GM21619 (cell line): ENCODE measurements around the gene SRSF7.
"Not testable (repeated sequence)": the region's sequence is repeated elsewhere in the genome, so short reads cannot be mapped to it uniquely, and the experiment has no call there.

ENCODE experiments used
- ATAC-seq: cut with Tn5 transposase; IDR thresholded peaks from one replicate; pipeline ENCODE4 v1.9.1; 2021; ENCODE audit not compliant: unreplicated experiment

SRSF7 gene

GRCh38 chr2:38754506-38754905 is 3.3 kb upstream of the SRSF7 start:
- ATAC-seq = no peak

- no peak for ATAC-seq
Measured at GRCh38 chr2:38754049-38754448, 2.9 kb upstream of the SRSF7 start.

GRCh38 chr2:38751596-38752410 is 642 bp upstream of the SRSF7 start:
- ATAC-seq = peak; percentile 20

- ATAC-seq = peak; percentile 28
Measured at GRCh38 chr2:38750011-38750890, 910 bp downstream of the SRSF7 start.

- ATAC-seq = no peak
Measured at GRCh38 chr2:38748943-38749804, 2.0 kb downstream of the SRSF7 start.

- ATAC-seq = no peak
Measured at GRCh38 chr2:38748391-38748790, 2.8 kb downstream of the SRSF7 start.

- ATAC-seq = no peak
Measured at GRCh38 chr2:38747819-38748218, 3.3 kb downstream of the SRSF7 start.

- ATAC-seq = no peak
Measured at GRCh38 chr2:38747007-38747424, 4.1 kb downstream of the SRSF7 start.

GRCh38 chr2:38745267-38745666 is 5.9 kb downstream of the SRSF7 start:
- no peak for ATAC-seq

- no peak for ATAC-seq
Measured at GRCh38 chr2:38744399-38744780, 6.8 kb downstream of the SRSF7 start.

GRCh38 chr2:38743672-38744398 is 7.3 kb downstream of the SRSF7 start:
- ATAC-seq = no peak

GRCh38 chr2:38742797-38743559 is 8.2 kb downstream of the SRSF7 start:
- ATAC-seq = no peak

- no peak for ATAC-seq
Measured at GRCh38 chr2:38740851-38741731, 10.1 kb downstream of the SRSF7 start.

- no peak for ATAC-seq
Measured at GRCh38 chr2:38739524-38739923, 11.6 kb downstream of the SRSF7 start.

GRCh38 chr2:38737925-38738324 is 13.2 kb downstream of the SRSF7 start:
- ATAC-seq = no peak

GRCh38 chr2:38737000-38737698 is 14.0 kb downstream of the SRSF7 start:
- ATAC-seq = not testable (repeated sequence)

GRCh38 chr2:38735999-38736320 is 15.2 kb downstream of the SRSF7 start:
- no peak for ATAC-seq
